ENCODE results near the gene PIK3C2B.
A peak's percentile ranks its signal among the peaks of the same experiment; 100 is the strongest.

The PIK3C2B gene

DNA sequence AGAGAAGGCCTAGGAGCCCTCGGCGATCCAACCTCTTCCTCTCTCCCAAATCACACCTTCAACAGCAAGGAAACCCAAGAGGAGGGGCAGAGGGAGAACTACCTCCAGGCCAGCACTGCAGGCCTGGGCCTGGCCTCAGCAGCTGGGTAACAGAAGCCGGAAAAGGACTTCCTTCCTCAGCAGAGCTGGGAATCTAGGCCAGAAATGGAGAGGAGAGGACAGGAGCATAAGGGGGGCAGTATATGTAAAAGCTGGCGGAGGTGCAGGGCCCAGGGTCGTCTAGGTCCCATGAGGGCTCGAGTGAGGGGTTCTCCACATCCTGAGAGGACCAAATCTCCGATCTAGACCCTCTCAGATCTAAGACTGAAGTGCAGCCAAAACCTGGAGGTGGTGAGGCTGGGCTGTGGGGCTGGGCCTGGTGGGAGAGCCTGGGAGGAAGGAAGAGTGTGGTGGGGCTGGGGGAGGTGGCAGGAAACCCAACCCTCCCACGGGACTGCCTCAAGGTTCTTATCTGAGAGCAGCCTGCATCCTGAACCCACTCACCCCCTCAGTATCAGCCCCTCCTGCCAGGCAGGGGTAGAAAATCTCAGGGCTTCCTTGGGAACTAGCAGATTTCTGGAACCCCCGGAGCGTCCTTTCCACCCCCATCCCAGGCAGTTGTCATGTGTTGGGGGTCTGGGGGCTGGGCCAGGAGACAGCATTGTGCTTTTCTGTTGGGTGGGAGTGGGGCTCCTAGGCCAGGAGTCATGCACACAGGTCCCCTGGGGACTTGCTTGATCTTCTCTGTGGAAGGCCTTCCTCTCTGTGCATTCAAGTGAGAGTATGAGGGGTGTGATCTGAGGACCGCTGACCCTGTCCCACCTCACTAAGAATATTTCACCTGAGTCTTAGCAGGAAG is 33.0 kb downstream of the PIK3C2B start:
- POLR2A ChIA-PET = interaction anchor here (1.3 kb wide), 1 partner anchor 46 kb away, joined by 4 read pairs; no protein-coding TSS in a partner anchor
- no peak for DNase-seq (ENCODE audit: extremely low spot score)
- no peak for TF ChIP-seq FOXM1 (IDR thresholded peaks at IDR 0.05; ENCODE audit: borderline replicate concordance)
- no peak for TF ChIP-seq FOXA1 (IDR thresholded peaks at IDR 0.05)
- TF ChIP-seq ZNF384 (IDR thresholded peaks at IDR 0.05) = no peak
- TF ChIP-seq ELF4 (IDR thresholded peaks at IDR 0.05) = no peak
- TF ChIP-seq CTBP1 (IDR thresholded peaks at IDR 0.05; ENCODE audit: borderline replicate concordance) = no peak
- no peak for TF ChIP-seq SP1 (IDR thresholded peaks at IDR 0.05)
- TF ChIP-seq HDGF (IDR thresholded peaks at IDR 0.05; ENCODE audit: borderline replicate concordance) = no peak
- no peak for TF ChIP-seq L3MBTL2 (conservative IDR thresholded peaks at IDR 0.05)
- no peak for TF ChIP-seq LEF1 (IDR thresholded peaks at IDR 0.05; ENCODE audit: borderline replicate concordance)
- TF ChIP-seq SUZ12 (IDR thresholded peaks at IDR 0.05) = no peak
- CTCF ChIA-PET = interaction anchor here (1.0 kb wide), 1 partner anchor 14 kb away, joined by 3 read pairs; no protein-coding TSS in a partner anchor

- POLR2A ChIA-PET = interaction anchor here (1.3 kb wide), 1 partner anchor 47 kb away, joined by 4 read pairs; no protein-coding TSS in a partner anchor
- no peak for TF ChIP-seq SUZ12 (IDR thresholded peaks at IDR 0.05)
- CTCF ChIA-PET = interaction anchor here (1.2 kb wide), 1 partner anchor 14 kb away, joined by 3 read pairs; no protein-coding TSS in a partner anchor
- no peak for DNase-seq (ENCODE audit: extremely low spot score)
Observed at GRCh38 chr1:204460346-204460745, 34.3 kb downstream of the PIK3C2B start.

DNA sequence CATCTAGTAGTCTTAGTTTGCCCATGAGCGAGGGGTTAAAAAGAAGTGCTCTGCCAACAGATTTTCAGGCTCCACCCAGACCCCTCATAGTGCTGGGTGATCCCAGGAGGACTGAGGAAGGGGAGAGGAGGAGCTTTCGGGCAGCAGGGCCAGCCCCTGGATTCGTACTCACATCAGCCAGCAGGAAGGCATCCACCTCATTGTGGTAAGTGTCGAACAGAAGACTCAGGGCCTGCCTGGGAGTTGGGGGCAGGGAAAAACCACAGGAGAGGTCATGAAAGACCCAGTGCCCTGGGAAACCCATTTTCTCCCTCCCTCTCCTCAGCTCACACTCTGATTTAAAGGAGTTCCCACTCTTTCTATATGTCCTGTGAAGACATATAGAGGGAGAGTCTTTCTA is 34.9 kb downstream of the PIK3C2B start:
- CTCF ChIA-PET = interaction anchor here (1.2 kb wide), 1 partner anchor 13 kb away, joined by 3 read pairs; no protein-coding TSS in a partner anchor
- TF ChIP-seq LEF1 (IDR thresholded peaks at IDR 0.05; ENCODE audit: borderline replicate concordance) (no peak), ARNT (IDR thresholded peaks at IDR 0.05) (no peak), PKNOX1 (IDR thresholded peaks at IDR 0.05) (no peak), FOXK2 (IDR thresholded peaks at IDR 0.05) (no peak), CTBP1 (IDR thresholded peaks at IDR 0.05; ENCODE audit: borderline replicate concordance) (no peak), ELF4 (IDR thresholded peaks at IDR 0.05) (no peak), SP1 (IDR thresholded peaks at IDR 0.05) (no peak), NFRKB (IDR thresholded peaks at IDR 0.05) (no peak)

DNA sequence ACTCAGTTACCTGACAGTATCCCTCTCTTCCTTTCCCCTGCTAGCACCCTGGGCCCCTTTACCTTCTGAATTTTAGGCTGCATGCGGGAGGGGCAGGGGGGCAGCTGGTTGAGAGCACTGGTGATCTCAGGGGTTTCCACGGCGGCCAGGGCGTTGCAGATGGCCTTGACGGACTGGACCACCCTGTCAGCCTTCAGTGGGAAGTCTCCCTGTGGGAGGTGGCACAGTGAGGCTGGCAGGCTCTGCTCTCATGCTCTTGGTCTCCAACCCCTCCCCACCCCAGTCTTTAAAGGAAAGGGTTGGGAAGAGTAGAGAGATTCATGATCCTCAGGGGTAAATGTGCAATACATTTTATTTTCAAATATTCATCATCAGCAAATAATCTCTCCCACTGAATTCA is 36.9 kb downstream of the PIK3C2B start:
- no peak for DNase-seq (ENCODE audit: extremely low spot score)
- POLR2A ChIA-PET = no interaction called here
- CTCF ChIA-PET = interaction anchor here (1.0 kb wide), 1 partner anchor 12 kb away, joined by 4 read pairs; no protein-coding TSS in a partner anchor
- no peak for TF ChIP-seq NFRKB (IDR thresholded peaks at IDR 0.05)
- no peak for TF ChIP-seq HDGF (IDR thresholded peaks at IDR 0.05; ENCODE audit: borderline replicate concordance)
- TF ChIP-seq LEF1 (IDR thresholded peaks at IDR 0.05; ENCODE audit: borderline replicate concordance) = no peak
- TF ChIP-seq FOXK2 (IDR thresholded peaks at IDR 0.05) = no peak
- TF ChIP-seq TARDBP (IDR thresholded peaks at IDR 0.05) = no peak
- TF ChIP-seq FOXA1 (IDR thresholded peaks at IDR 0.05) = no peak
- TF ChIP-seq SP1 (IDR thresholded peaks at IDR 0.05) = no peak
- TF ChIP-seq SUZ12 (IDR thresholded peaks at IDR 0.05) = no peak
- TF ChIP-seq ZNF384 (IDR thresholded peaks at IDR 0.05) = no peak
- TF ChIP-seq PKNOX1 (IDR thresholded peaks at IDR 0.05) = no peak

More for the DNA sequence above, 34.9 kb downstream of the PIK3C2B start:
- POLR2A ChIA-PET = no interaction called here
- no peak for DNase-seq (ENCODE audit: extremely low spot score)

DNA sequence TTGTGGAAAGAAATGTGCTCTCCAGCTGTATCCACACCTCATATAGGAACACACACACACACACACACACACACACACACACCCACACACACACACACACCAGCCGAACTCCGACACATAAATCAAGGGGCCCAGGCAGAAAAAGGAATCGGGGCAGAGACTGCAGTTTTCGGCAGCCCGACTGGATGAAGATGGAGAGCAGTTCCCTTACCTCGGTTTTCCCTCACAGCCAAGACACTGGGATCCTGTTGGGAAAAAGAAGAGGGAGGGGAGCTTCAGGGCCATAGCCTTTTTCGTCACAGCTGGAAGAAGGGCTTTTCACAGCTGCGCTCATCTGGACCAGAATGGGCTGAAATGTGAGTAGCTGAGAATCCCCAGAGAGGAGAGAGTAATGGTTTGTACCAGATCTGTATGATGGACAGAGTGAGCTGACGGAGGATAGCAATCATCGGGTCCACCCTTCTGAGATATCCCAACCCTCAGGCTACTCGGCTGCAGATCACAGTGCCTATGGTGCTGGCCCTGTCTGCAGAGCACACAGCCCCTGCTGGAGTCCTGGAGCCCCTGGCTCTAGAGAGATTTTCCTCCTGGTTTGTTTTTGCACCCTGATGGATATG is 37.7 kb downstream of the PIK3C2B start:
- no peak for TF ChIP-seq HDGF (IDR thresholded peaks at IDR 0.05; ENCODE audit: borderline replicate concordance)
- TF ChIP-seq ZNF384 (IDR thresholded peaks at IDR 0.05) = no peak
- no peak for TF ChIP-seq SP1 (IDR thresholded peaks at IDR 0.05)
- TF ChIP-seq SUZ12 (IDR thresholded peaks at IDR 0.05) = no peak
- peak; percentile 27; the same call in 1 of the 2 replicates for TF ChIP-seq PKNOX1 (IDR thresholded peaks at IDR 0.05)
- POLR2A ChIA-PET = no interaction called here
- CTCF ChIA-PET = interaction anchor here (2.3 kb wide), 1 partner anchor 11 kb away, joined by 9 read pairs; no protein-coding TSS in a partner anchor
- no peak for DNase-seq (ENCODE audit: extremely low spot score)

DNA sequence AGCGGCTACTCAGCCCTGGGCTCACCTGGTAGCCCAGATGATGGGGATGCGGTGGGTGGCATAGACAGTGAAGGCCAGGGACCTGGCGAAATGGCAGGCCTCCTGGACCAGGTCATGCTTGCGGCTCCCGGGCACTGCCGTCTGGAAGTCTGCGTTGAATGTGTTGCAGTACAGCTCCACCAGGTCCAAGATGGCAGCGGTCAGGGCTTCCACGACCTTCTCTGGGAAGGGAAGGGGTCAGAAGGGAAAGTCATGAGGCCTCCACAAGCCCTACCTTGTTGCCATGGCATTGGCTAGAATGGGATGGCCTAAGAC is 38.8 kb downstream of the PIK3C2B start:
- ChIA-PET CTCF (interaction anchor here (2.3 kb wide), 1 partner anchor 10 kb away, joined by 9 read pairs; no protein-coding TSS in a partner anchor), POLR2A (no interaction called here)
- TF ChIP-seq NFRKB (IDR thresholded peaks at IDR 0.05) (no peak), SP1 (IDR thresholded peaks at IDR 0.05) (no peak), ARNT (IDR thresholded peaks at IDR 0.05) (no peak), FOXM1 (IDR thresholded peaks at IDR 0.05; ENCODE audit: borderline replicate concordance) (no peak), L3MBTL2 (conservative IDR thresholded peaks at IDR 0.05) (no peak), BHLHE40 (IDR thresholded peaks at IDR 0.05; ENCODE audit: borderline replicate concordance) (no peak), CTBP1 (IDR thresholded peaks at IDR 0.05; ENCODE audit: borderline replicate concordance) (no peak), FOXK2 (IDR thresholded peaks at IDR 0.05) (no peak), ELF4 (IDR thresholded peaks at IDR 0.05) (no peak), LEF1 (IDR thresholded peaks at IDR 0.05; ENCODE audit: borderline replicate concordance) (no peak), FOXA1 (IDR thresholded peaks at IDR 0.05) (no peak)
- DNase-seq (ENCODE audit: extremely low spot score) = no peak
